ENCODE results near the gene MCHR1.

Gene MCHR1

GRCh38 chr22:40691532-40691931 lies 12.2 kb downstream of the MCHR1 start:
- TF ChIP-seq CTCF (conservative IDR thresholded peaks at IDR 0.05; ENCODE audit: low read depth, low read length), result no peak
- no peak overlapping the region for H3K4me3 ChIP-seq (ENCODE audit: low read depth, low read length)
- no peak for DNase-seq (ENCODE audit: low read depth)

- no peak for TF ChIP-seq CTCF (conservative IDR thresholded peaks at IDR 0.05; ENCODE audit: low read depth, low read length)
- no peak for DNase-seq (ENCODE audit: low read depth)
- H3K4me3 ChIP-seq (ENCODE audit: low read depth, low read length), result no peak overlapping the region
Measured at GRCh38 chr22:40694411-40694810, 15.1 kb downstream of the MCHR1 start.

- no peak for DNase-seq (ENCODE audit: low read depth)
Measured at GRCh38 chr22:40701274-40701673, 22.0 kb downstream of the MCHR1 start.

GRCh38 chr22:40703174-40703573 lies 23.9 kb downstream of the MCHR1 start:
- H3K4me3 ChIP-seq (ENCODE audit: low read depth, low read length), result no peak overlapping the region
- no peak for TF ChIP-seq CTCF (conservative IDR thresholded peaks at IDR 0.05; ENCODE audit: low read depth, low read length)
- no peak for DNase-seq (ENCODE audit: low read depth)

More at GRCh38 chr22:40701274-40701673, 22.0 kb downstream of the MCHR1 start:
- TF ChIP-seq CTCF (conservative IDR thresholded peaks at IDR 0.05; ENCODE audit: low read depth, low read length), result no peak
- no peak overlapping the region for H3K4me3 ChIP-seq (ENCODE audit: low read depth, low read length)

GRCh38 chr22:40703736-40704135 lies 24.5 kb downstream of the MCHR1 start:
- DNase-seq (ENCODE audit: low read depth), result no peak
- no peak overlapping the region for H3K4me3 ChIP-seq (ENCODE audit: low read depth, low read length)
- TF ChIP-seq CTCF (conservative IDR thresholded peaks at IDR 0.05; ENCODE audit: low read depth, low read length), result no peak

- DNase-seq (ENCODE audit: low read depth), result no peak
- no peak overlapping the region for H3K4me3 ChIP-seq (ENCODE audit: low read depth, low read length)
Measured at GRCh38 chr22:40705918-40706682, 26.8 kb downstream of the MCHR1 start.

More at GRCh38 chr22:40705918-40706682, 26.8 kb downstream of the MCHR1 start:
- no peak for TF ChIP-seq CTCF (conservative IDR thresholded peaks at IDR 0.05; ENCODE audit: low read depth, low read length)

Data from choroid plexus epithelial cell (primary cell).